ENCODE results near the gene CPN2.

CPN2 gene

GRCh38 chr3:194351080-194351672, at the start of gene CPN2:
Gene CPN2 (minus strand): TSS chr3:194351328. CDS start chr3:194342702, 8,626 bp downstream.
- DNase-seq: no peak

- no peak for DNase-seq
These were observed 48.8 kb upstream of the CPN2 start for GRCh38 chr3:194399874-194400411.

- no peak for DNase-seq
These were observed 48.0 kb upstream of the CPN2 start, which contains the start of gene GP5 for GRCh38 chr3:194399166-194399565. Gene GP5 (minus strand): TSS chr3:194399266. CDS start chr3:194398282, 984 bp downstream.

- no peak for DNase-seq
These were observed 46.7 kb upstream of the CPN2 start for GRCh38 chr3:194397757-194398312.

- DNase-seq: no peak
These were observed 46.0 kb upstream of the CPN2 start for GRCh38 chr3:194396859-194397756.

GRCh38 chr3:194396539-194396858, 45.4 kb upstream of the CPN2 start:
- no peak for DNase-seq

- DNase-seq: no peak
These were observed 44.8 kb upstream of the CPN2 start for GRCh38 chr3:194395778-194396538.

- DNase-seq: no peak
These were observed 44.1 kb upstream of the CPN2 start for GRCh38 chr3:194395212-194395611.

GRCh38 chr3:194392576-194392975, 41.4 kb upstream of the CPN2 start:
- no peak for DNase-seq

GRCh38 chr3:194390835-194391234, 39.7 kb upstream of the CPN2 start:
- DNase-seq: no peak

- no peak for DNase-seq
These were observed 38.1 kb upstream of the CPN2 start for GRCh38 chr3:194389269-194389668.

GRCh38 chr3:194387926-194388418, 36.8 kb upstream of the CPN2 start:
- no peak for DNase-seq

GRCh38 chr3:194387276-194387675, 36.1 kb upstream of the CPN2 start:
- no peak for DNase-seq

GRCh38 chr3:194386648-194387047, 35.5 kb upstream of the CPN2 start:
- DNase-seq: no peak

- DNase-seq: no peak
These were observed 34.9 kb upstream of the CPN2 start for GRCh38 chr3:194386066-194386465.

- no peak for DNase-seq
These were observed 33.5 kb upstream of the CPN2 start for GRCh38 chr3:194384569-194385001.

GRCh38 chr3:194384156-194384555, 33.0 kb upstream of the CPN2 start:
- DNase-seq: no peak

- no peak for DNase-seq
These were observed 32.3 kb upstream of the CPN2 start for GRCh38 chr3:194383276-194383940.

GRCh38 chr3:194382892-194383223, 31.7 kb upstream of the CPN2 start:
- no peak for DNase-seq

- no peak for DNase-seq
These were observed 31.2 kb upstream of the CPN2 start for GRCh38 chr3:194382196-194382891.

GRCh38 chr3:194381460-194381875, 30.3 kb upstream of the CPN2 start:
- DNase-seq: no peak

- DNase-seq: no peak
These were observed 29.2 kb upstream of the CPN2 start for GRCh38 chr3:194380326-194380725.
